Ovary (tissue), 9 donors: ENCODE measurements around the gene MCFD2. TPM values are rescaled to one million over a fixed set of nuclear protein-coding genes. Genes with fewer than 3 reads are reported as not detected.
A peak's percentile ranks its signal among the peaks of the same experiment; 100 is the strongest.

ENCODE experiments used
- DNase-seq, 5 donors: peaks; one replicate each; pipeline ENCODE4 v3.0.0-alpha.2; 2019 to 2020
- H3K27ac ChIP-seq, 2 donors: fragments of 200-600 bp; one replicate each; pipeline versions ENCODE4 v1.5.1 to v1.8.0; 2019 to 2022
- H3K27me3 ChIP-seq: fragments of 200-600 bp; one replicate; pipeline ENCODE4 v1.8.0; 2022
- H3K36me3 ChIP-seq: fragments of 200-600 bp; sonication (generic); one replicate; pipeline ENCODE4 v1.5.1; 2019
- H3K4me1 ChIP-seq: one replicate; pipeline ENCODE4 v1.8.1; 2013; ENCODE audit warnings: mild to moderate bottlenecking, moderate library complexity; ENCODE audit not compliant: insufficient read depth
- H3K4me3 ChIP-seq: fragments of 200-600 bp; sonication (generic); one replicate; pipeline ENCODE4 v1.5.1; 2017
- H3K9me3 ChIP-seq, 2 donors: fragments of 200-600 bp in 1 of 2; sonication (generic) in 1 of 2; one replicate each; pipeline versions ENCODE4 v1.5.1 to v1.8.1; 2013 to 2019; ENCODE audit warnings: mild to moderate bottlenecking in 1 of 2, moderate library complexity in 1 of 2
- EP300 ChIP-seq: sonication (generic); formaldehyde crosslinking; IDR thresholded peaks from one replicate; pipeline ENCODE4 v1.6.1; 2017; ENCODE audit warnings: antibody characterized with exemption
- POLR2A ChIP-seq: fragments of 450-650 bp; IDR thresholded peaks from one replicate; pipeline ENCODE4 v1.6.1; 2017; ENCODE audit warnings: antibody characterized with exemption, mild to moderate bottlenecking, moderate library complexity
- WGBS, 3 donors: extraction: QIAGEN DNeasy Blood & Tissue Kit in 1 of 3; methylation state at CpG; one replicate each; pipeline versions ENCODE4 v1.1.5 to v1.1.7; 2013 to 2017; 5-methylcytosine and 5-hydroxymethylcytosine counted together
- intact Hi-C, 4 donors: fragments of 100-400 bp; cut with DNase I; formaldehyde crosslinking; loops; one replicate each; pipeline versions ENCODE4 v1.11.0 to v1.15.1; 2022 to 2023
- polyA plus RNA-seq, 2 donors: library from polyadenylated mRNA; stranded (reverse); fragments of 200-250 nt in 1 of 2; fragments of 350-450 nt in 1 of 2; fragmentation: Illumina TruSeq in 1 of 2; extraction: RNeasy Lipid Tissue Mini Kit (QIAGEN cat#74804) in 1 of 2; gene quantifications; one replicate each; pipeline ENCODE4 v1.2.3, GENCODE V29; 2013 to 2014
- total RNA-seq, 7 donors: library from RNA; depleted of rRNA in 2 of 7; stranded (reverse); fragments of >200 nt in 2 of 7; fragmentation: NEBNext Ultra II Directional in 3 of 7; extraction: Animal tissue kit (Norgen Biotek cat#: 25700) in 3 of 7; gene quantifications; one replicate each; pipeline versions ENCODE4 v1.1.0 to v1.2.4, GENCODE V29; 2016 to 2023
- TF ChIP-seq, protein P1 (sequence below), 3 donors: fragments of 450-650 bp in 2 of 3; fragments of 200-600 bp in 1 of 3; IDR thresholded peaks; one replicate each; pipeline versions ENCODE4 v1.5.1 to v1.8.0; 2016 to 2022; ENCODE audit warnings: antibody characterized with exemption in 3 of 3, mild to moderate bottlenecking in 1 of 3
- donor health status: DM: no; HTN: no; CAD: no; lungs with moderate emphysema.
- donor health status: DM: no; HTN: no; CAD: no.
- donor health status: Bipolar disorder and iron deficiency.
- donor health status: DM: yes; HTN: yes; CAD: no.
- donor health status: DM: no; HTN: no; CAD: no.
- donor health status: DM: yes; HTN: yes; CAD: no.

MCFD2 gene
- total and polyA plus RNA-seq, 9 donors: 62.8 to 176 (median 134) TPM

DNA sequence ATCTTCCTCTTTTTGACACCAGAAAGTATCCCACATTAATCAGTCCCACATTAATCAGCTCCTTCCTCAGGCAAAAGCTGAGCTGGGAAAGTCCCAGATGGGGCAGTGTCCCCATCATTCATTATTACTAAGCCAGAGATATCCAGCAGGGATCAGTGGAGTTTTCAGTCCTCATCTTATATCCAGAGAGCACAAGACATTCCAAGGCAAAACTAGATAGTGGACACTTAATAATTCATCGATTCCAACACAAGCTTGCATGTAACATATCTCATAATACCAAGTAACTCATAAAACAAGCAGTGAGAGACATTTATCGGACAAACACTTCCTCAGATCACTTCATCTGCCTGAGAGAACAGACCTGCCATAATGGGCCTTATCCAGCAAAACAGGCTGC is 53.1 kb downstream of the MCFD2 start:
- Histone ChIP-seq H3K4me1 (peaks cover 7% of the 10 kb centered on the region), H3K4me3 (no peak overlapping the region), H3K27me3 (no peaks in the 10 kb centered on the region), H3K27ac (no peak overlapping the region), H3K36me3 (no peaks in the 10 kb centered on the region), H3K9me3 (no peaks in the 10 kb centered on the region)
- no peak for TF ChIP-seq POLR2A
- TF ChIP-seq, protein P1, sequence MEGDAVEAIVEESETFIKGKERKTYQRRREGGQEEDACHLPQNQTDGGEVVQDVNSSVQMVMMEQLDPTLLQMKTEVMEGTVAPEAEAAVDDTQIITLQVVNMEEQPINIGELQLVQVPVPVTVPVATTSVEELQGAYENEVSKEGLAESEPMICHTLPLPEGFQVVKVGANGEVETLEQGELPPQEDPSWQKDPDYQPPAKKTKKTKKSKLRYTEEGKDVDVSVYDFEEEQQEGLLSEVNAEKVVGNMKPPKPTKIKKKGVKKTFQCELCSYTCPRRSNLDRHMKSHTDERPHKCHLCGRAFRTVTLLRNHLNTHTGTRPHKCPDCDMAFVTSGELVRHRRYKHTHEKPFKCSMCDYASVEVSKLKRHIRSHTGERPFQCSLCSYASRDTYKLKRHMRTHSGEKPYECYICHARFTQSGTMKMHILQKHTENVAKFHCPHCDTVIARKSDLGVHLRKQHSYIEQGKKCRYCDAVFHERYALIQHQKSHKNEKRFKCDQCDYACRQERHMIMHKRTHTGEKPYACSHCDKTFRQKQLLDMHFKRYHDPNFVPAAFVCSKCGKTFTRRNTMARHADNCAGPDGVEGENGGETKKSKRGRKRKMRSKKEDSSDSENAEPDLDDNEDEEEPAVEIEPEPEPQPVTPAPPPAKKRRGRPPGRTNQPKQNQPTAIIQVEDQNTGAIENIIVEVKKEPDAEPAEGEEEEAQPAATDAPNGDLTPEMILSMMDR (IDR thresholded peaks at IDR 0.05): no peak
- no peak for DNase-seq
- intact Hi-C loops: no loop called here
- WGBS, 3 donors: 61 to 85% (median 81%) methylated on average over 2 of the region's 2 CpGs

DNA sequence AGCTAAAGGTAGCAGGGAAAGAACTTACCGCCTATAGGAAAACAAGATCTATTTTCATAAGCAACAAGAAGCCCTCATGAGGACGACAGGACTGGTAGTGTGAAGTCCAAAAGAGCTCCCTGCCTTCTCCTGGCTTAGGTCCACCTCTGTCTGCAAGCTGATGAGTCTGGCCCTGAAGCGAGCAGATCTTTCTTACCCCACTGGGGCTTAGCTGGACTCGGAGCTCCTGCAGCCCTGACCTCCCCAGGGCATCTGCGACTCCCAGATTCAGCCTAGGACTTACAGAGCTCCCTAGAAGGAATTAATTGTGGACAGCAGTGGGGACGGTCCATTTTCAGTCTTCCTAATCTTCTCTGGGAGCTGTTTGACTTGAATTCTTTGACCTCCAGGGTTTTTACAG is 53.7 kb downstream of the MCFD2 start:
- intact Hi-C loops: no loop called here
- no peak overlapping the region for H3K4me3 ChIP-seq
- no peaks in the 10 kb centered on the region for H3K9me3 ChIP-seq
- no peak overlapping the region for H3K27ac ChIP-seq
- DNase-seq: peak in 1 of 5 donors; percentile 26
- no peak for TF ChIP-seq POLR2A
- no peak for TF ChIP-seq EP300
- TF ChIP-seq, protein P1 (IDR thresholded peaks at IDR 0.05): no peak
- no peaks in the 10 kb centered on the region for H3K27me3 ChIP-seq
- no peaks in the 10 kb centered on the region for H3K36me3 ChIP-seq
- H3K4me1 ChIP-seq: peaks cover 6% of the 10 kb centered on the region
- WGBS, 3 donors: 36 to 44% (median 43%) methylated on average over 6 of the region's 6 CpGs

DNA sequence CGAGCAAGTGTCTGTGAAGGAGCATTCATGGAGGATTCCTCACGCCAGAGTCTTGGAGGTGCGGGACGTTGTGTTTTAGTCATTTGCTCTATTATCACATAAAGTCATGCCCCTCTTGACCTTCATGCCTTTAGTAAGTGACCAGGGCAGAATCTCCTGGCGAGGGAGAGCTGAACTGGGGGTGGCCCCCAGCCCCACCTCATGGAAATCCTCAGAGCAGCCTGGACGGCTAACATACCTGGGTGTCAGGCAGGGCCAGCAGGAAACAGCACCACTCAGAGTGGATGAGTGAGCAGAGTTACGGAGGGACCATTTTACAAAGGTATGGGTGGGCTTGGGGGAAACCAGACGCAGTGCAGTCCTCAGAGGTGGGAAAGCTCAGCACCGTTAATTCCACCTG is 56.1 kb downstream of the MCFD2 start:
- WGBS, 3 donors: 95 to 98% (median 97%) methylated on average over 9 of the region's 9 CpGs
- no peaks in the 10 kb centered on the region for H3K9me3 ChIP-seq
- intact Hi-C loops: no loop called here
- DNase-seq: peak in 2 of 5 donors; percentile 15 to 25
- no peaks in the 10 kb centered on the region for H3K36me3 ChIP-seq
- no peaks in the 10 kb centered on the region for H3K27me3 ChIP-seq
- no peak overlapping the region for H3K4me3 ChIP-seq
- peaks cover 12% of the 10 kb centered on the region for H3K4me1 ChIP-seq
- TF ChIP-seq EP300 (no peak), POLR2A (no peak)
- TF ChIP-seq, protein P1 (IDR thresholded peaks at IDR 0.05): no peak
- H3K27ac ChIP-seq: no peak overlapping the region

DNA sequence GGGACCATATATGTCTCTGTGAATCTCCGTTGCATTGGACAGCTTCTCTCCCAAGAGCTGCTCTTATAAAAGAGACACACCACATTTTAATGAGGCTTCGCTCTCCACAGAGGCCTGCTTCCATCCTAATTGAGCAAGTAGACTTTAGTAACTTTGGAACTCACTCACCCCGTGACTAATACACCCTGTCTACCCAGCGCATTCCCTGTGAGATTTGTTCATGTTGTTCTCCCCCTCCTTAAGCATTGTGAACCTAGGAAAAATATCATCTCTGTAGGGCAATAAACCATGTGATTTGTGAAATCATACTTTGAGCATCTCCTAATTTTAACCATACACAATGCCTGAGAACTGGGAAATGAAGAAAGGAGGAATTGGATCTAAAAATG is 56.9 kb downstream of the MCFD2 start:
- Histone ChIP-seq H3K27ac (no peak overlapping the region), H3K4me3 (no peak overlapping the region), H3K36me3 (no peaks in the 10 kb centered on the region), H3K9me3 (no peaks in the 10 kb centered on the region), H3K27me3 (no peaks in the 10 kb centered on the region), H3K4me1 (peaks cover 14% of the 10 kb centered on the region)
- no peak for DNase-seq
- 54 to 81% (median 68%) methylated on average over 4 of the region's 4 CpGs for WGBS, 3 donors
- intact Hi-C loops: no loop called here
- TF ChIP-seq EP300 (no peak), POLR2A (no peak)
- TF ChIP-seq, protein P1 (IDR thresholded peaks at IDR 0.05): no peak
